Sigmoid colon (tissue), 7 donors: ENCODE measurements around the gene POGLUT2. TPM values are rescaled to one million over a fixed set of nuclear protein-coding genes. Genes with fewer than 3 reads are reported as not detected.

Experiments used
- DNase-seq: peaks from one replicate; pipeline ENCODE4 v3.0.0-alpha.2; 2019
- H3K27ac ChIP-seq, 4 donors: fragments of 200-600 bp; sonication (generic); one replicate each; pipeline ENCODE4 v1.5.1; 2016 to 2019; ENCODE audit warnings: mild to moderate bottlenecking in 1 of 4
- H3K27me3 ChIP-seq, 3 donors: fragments of 200-600 bp; sonication (generic); one replicate each; pipeline ENCODE4 v1.5.1; 2019; ENCODE audit warnings: mild to moderate bottlenecking in 1 of 3
- H3K36me3 ChIP-seq, 4 donors: fragments of 200-600 bp; sonication (generic); one replicate each; pipeline ENCODE4 v1.5.1; 2016 to 2019
- H3K4me1 ChIP-seq, 4 donors: fragments of 200-600 bp; sonication (generic); one replicate each; pipeline ENCODE4 v1.5.1; 2017 to 2019
- H3K4me3 ChIP-seq, 4 donors: fragments of 200-600 bp; sonication (generic); one replicate each; pipeline ENCODE4 v1.5.1; 2017 to 2019; ENCODE audit warnings: mild to moderate bottlenecking in 2 of 4, moderate library complexity in 1 of 4
- H3K9me3 ChIP-seq, 4 donors: fragments of 200-600 bp in 3 of 4; sonication (generic) in 3 of 4; one replicate each; pipeline versions ENCODE4 v1.5.1 to v1.6.1; 2013 to 2019
- CTCF ChIP-seq, 4 experiments: fragments of 450-650 bp in 3 of 4; fragments of 200-600 bp in 1 of 4; IDR thresholded peaks; one replicate each; pipeline ENCODE4 v1.5.1; 2016 to 2019; ENCODE audit warnings: antibody characterized with exemption in 4 of 4, mild to moderate bottlenecking in 3 of 4, moderate library complexity in 2 of 4
- EP300 ChIP-seq, 4 donors: sonication (generic); formaldehyde crosslinking; IDR thresholded peaks; one replicate each; pipeline ENCODE4 v1.6.1; 2017; ENCODE audit warnings: antibody characterized with exemption in 4 of 4
- POLR2A ChIP-seq, 2 donors: fragments of 450-650 bp; IDR thresholded peaks; one replicate each; pipeline ENCODE4 v1.6.1; 2016; ENCODE audit warnings: antibody characterized with exemption in 2 of 2, mild to moderate bottlenecking in 2 of 2, moderate library complexity in 2 of 2
- POLR2AphosphoS5 ChIP-seq, 4 donors: sonication (generic); formaldehyde crosslinking; IDR thresholded peaks; one replicate each; pipeline ENCODE4 v1.6.1; 2017; ENCODE audit warnings: antibody characterized with exemption in 4 of 4
- WGBS, 2 donors: extraction: QIAGEN DNeasy Blood & Tissue Kit; methylation state at CpG; one replicate each; pipeline ENCODE4 v1.1.7; 2013; 5-methylcytosine and 5-hydroxymethylcytosine counted together
- intact Hi-C: fragments of 100-400 bp; cut with DNase I; formaldehyde crosslinking; loops from one replicate; pipeline ENCODE4 v1.15.1; 2023
- polyA plus RNA-seq, 3 donors: library from polyadenylated mRNA; stranded (reverse); fragments of 200-250 nt; gene quantifications; one replicate each; pipeline ENCODE4 v1.2.3, GENCODE V29; 2013
- total RNA-seq, 4 donors: library from RNA; depleted of rRNA; stranded (reverse); fragments of >200 nt; gene quantifications; one replicate each; pipeline ENCODE4 v1.1.0, GENCODE V29; 2016
- donor health status: healthy with polysubstance abuse.
- donor health status: Bipolar disorder and iron deficiency.
- donor health status: healthy.

POGLUT2 gene
- total and polyA plus RNA-seq, 7 donors: 0.60 to 8.4 (median 3.1) TPM

GRCh38 chr13:102773441-102774213 is 25.1 kb downstream of the POGLUT2 start, which contains the start of gene TEX30:
Gene TEX30 (minus strand): TSS chr13:102773786. CDS start chr13:102770026, 3,760 bp downstream.
- 2 to 3% methylated on average over 85 of the region's 85 CpGs for WGBS, 2 donors
- Histone ChIP-seq H3K4me1 (peaks cover 0 to 18% (median 11%) of the 10 kb centered on the region in 4 donors), H3K4me3 (peak within 1 kb of the TSS; percentile 66 to 91 (median 80)), H3K27ac (peak within 1 kb of the TSS; percentile 82 to 90 (median 90)), H3K27me3 (no peaks in the 10 kb centered on the region), H3K9me3 (no peaks in the 10 kb centered on the region), H3K36me3 (no peaks in the 10 kb centered on the region)
- TF ChIP-seq EP300 (IDR thresholded peaks at IDR 0.05) (no peak), POLR2A (IDR thresholded peaks at IDR 0.05) (peak; percentile 44 to 46), POLR2AphosphoS5 (IDR thresholded peaks at IDR 0.05) (peak; percentile 76 to 90 (median 85)), CTCF (IDR thresholded peaks at IDR 0.05) (no peak)
- peak; percentile 89 for DNase-seq
- intact Hi-C loops: loop anchor here (1.0 to 5.0 kb wide), 3 partner anchors 26 to 177 kb away; partner anchors contain the start of genes BIVM, ERCC5 and TPP2

GRCh38 chr13:102772042-102772425 is 26.7 kb downstream of the POGLUT2 start:
- 93 to 94% methylated on average over 16 of the region's 16 CpGs for WGBS, 2 donors
- Histone ChIP-seq H3K36me3 (peaks cover 0 to 10% (median 0%) of the 10 kb centered on the region in 4 donors), H3K27me3 (no peaks in the 10 kb centered on the region), H3K4me1 (peaks cover 0 to 18% (median 11%) of the 10 kb centered on the region in 4 donors), H3K27ac (no peak overlapping the region), H3K4me3 (no peak overlapping the region), H3K9me3 (no peaks in the 10 kb centered on the region)
- intact Hi-C loops: loop anchor here (2.0 to 5.0 kb wide), 2 partner anchors 75 to 175 kb away; partner anchors contain the start of genes ERCC5 and TPP2
- TF ChIP-seq CTCF (IDR thresholded peaks at IDR 0.05) (no peak), EP300 (IDR thresholded peaks at IDR 0.05) (no peak), POLR2A (IDR thresholded peaks at IDR 0.05) (no peak), POLR2AphosphoS5 (IDR thresholded peaks at IDR 0.05) (no peak)
- no peak for DNase-seq

GRCh38 chr13:102771298-102772041 is 27.3 kb downstream of the POGLUT2 start:
- TF ChIP-seq CTCF (IDR thresholded peaks at IDR 0.05) (no peak), POLR2A (IDR thresholded peaks at IDR 0.05) (no peak), POLR2AphosphoS5 (IDR thresholded peaks at IDR 0.05) (no peak), EP300 (IDR thresholded peaks at IDR 0.05) (no peak)
- Histone ChIP-seq H3K36me3 (peaks cover 0 to 12% (median 0%) of the 10 kb centered on the region in 4 donors), H3K4me1 (peaks cover 0 to 18% (median 11%) of the 10 kb centered on the region in 4 donors), H3K4me3 (no peak overlapping the region), H3K9me3 (no peaks in the 10 kb centered on the region), H3K27me3 (no peaks in the 10 kb centered on the region), H3K27ac (no peak overlapping the region)
- WGBS, 2 donors: 82 to 94% methylated on average over 6 of the region's 6 CpGs
- intact Hi-C loops: loop anchor here (2.0 to 5.0 kb wide), 2 partner anchors 76 to 175 kb away; partner anchors contain the start of genes ERCC5 and TPP2
- DNase-seq: no peak

- TF ChIP-seq POLR2AphosphoS5 (IDR thresholded peaks at IDR 0.05) (no peak), POLR2A (IDR thresholded peaks at IDR 0.05) (no peak), EP300 (IDR thresholded peaks at IDR 0.05) (no peak), CTCF (IDR thresholded peaks at IDR 0.05) (no peak)
- H3K4me1 ChIP-seq: peaks cover 0 to 18% (median 11%) of the 10 kb centered on the region in 4 donors
- intact Hi-C loops: loop anchor here (5.0 kb wide), 1 partner anchor 77 kb away; the partner anchor contains the start of gene ERCC5
- no peaks in the 10 kb centered on the region for H3K27me3 ChIP-seq
- no peaks in the 10 kb centered on the region for H3K9me3 ChIP-seq
- peaks cover 0 to 12% (median 2%) of the 10 kb centered on the region in 4 donors for H3K36me3 ChIP-seq
- H3K4me3 ChIP-seq: no peak overlapping the region
- DNase-seq: no peak
- WGBS, 2 donors: 58 to 83% methylated on average over 2 of the region's 2 CpGs
- no peak overlapping the region for H3K27ac ChIP-seq
Measured at GRCh38 chr13:102770435-102770834, 28.3 kb downstream of the POGLUT2 start.
